Liver (tissue), 9 donors: Measurements from ENCODE around the gene OR2D3. TPM values are rescaled to one million over a fixed set of nuclear protein-coding genes. Genes with fewer than 3 reads are reported as not detected.

Experiments used
- DNase-seq: peaks from one replicate; pipeline ENCODE4 v3.0.0-alpha.2; 2017; ENCODE audit warnings: low spot score
- H3K27ac ChIP-seq, 2 donors: one replicate each; pipeline ENCODE4 v1.7.0; 2013; ENCODE audit warnings: inconsistent platforms in 2 of 2, low read length in 2 of 2, control low read depth in 1 of 2, low read depth in 1 of 2, mild to moderate bottlenecking in 1 of 2
- H3K27me3 ChIP-seq, 4 donors: one replicate each; pipeline versions ENCODE4 v1.6.1 to v1.7.0; 2013; ENCODE audit warnings: low read length in 3 of 4, inconsistent platforms in 1 of 4, mild to moderate bottlenecking in 1 of 4, moderate library complexity in 1 of 4; ENCODE audit not compliant: control insufficient read depth in 4 of 4, insufficient read depth in 4 of 4
- H3K36me3 ChIP-seq, 4 donors: one replicate each; pipeline versions ENCODE4 v1.6.1 to v1.7.0; 2013; ENCODE audit warnings: low read length in 3 of 4, mild to moderate bottlenecking in 3 of 4, low read depth in 1 of 4, moderate library complexity in 1 of 4; ENCODE audit not compliant: control insufficient read depth in 4 of 4, insufficient read depth in 3 of 4
- H3K4me1 ChIP-seq, 4 donors: one replicate each; pipeline versions ENCODE4 v1.6.1 to v1.7.0; 2013; ENCODE audit warnings: low read length in 3 of 4, mild to moderate bottlenecking in 3 of 4, moderate library complexity in 1 of 4; ENCODE audit not compliant: control insufficient read depth in 4 of 4, insufficient read depth in 4 of 4
- H3K4me3 ChIP-seq, 3 donors: one replicate each; pipeline versions ENCODE4 v1.6.1 to v1.7.0; 2013; ENCODE audit warnings: low read length in 3 of 3, control low read depth in 1 of 3, low read depth in 1 of 3, mild to moderate bottlenecking in 1 of 3
- H3K9ac ChIP-seq, 2 donors: one replicate each; pipeline ENCODE4 v1.7.0; 2013; ENCODE audit warnings: low read length in 2 of 2, mild to moderate bottlenecking in 2 of 2, moderate library complexity in 2 of 2, control low read depth in 1 of 2, low read depth in 1 of 2
- H3K9me3 ChIP-seq, 4 donors: one replicate each; pipeline versions ENCODE4 v1.6.1 to v1.7.0; 2013; ENCODE audit warnings: low read length in 3 of 4; ENCODE audit not compliant: control insufficient read depth in 4 of 4
- ATF3 ChIP-seq: IDR thresholded peaks from 2 replicates; pipeline ENCODE4 v1.6.1; 2016; ENCODE audit warnings: antibody characterized with exemption
- EGR1 ChIP-seq, 2 donors: IDR thresholded peaks; 2 replicates each; pipeline ENCODE4 v1.6.1; 2016 to 2018; ENCODE audit warnings: antibody characterized with exemption in 2 of 2, low read depth in 2 of 2
- FOXA1 ChIP-seq: IDR thresholded peaks from 2 replicates; pipeline ENCODE4 v1.6.1; 2016; ENCODE audit warnings: antibody characterized with exemption
- GABPA ChIP-seq, 2 donors: IDR thresholded peaks in 1 of 2; conservative IDR thresholded peaks in 1 of 2; 2 replicates each; pipeline ENCODE4 v1.6.1; 2016; ENCODE audit warnings: antibody characterized with exemption in 2 of 2, mild to moderate bottlenecking in 1 of 2, moderate library complexity in 1 of 2
- HNF4A ChIP-seq, 2 donors: conservative IDR thresholded peaks; 2 replicates each; pipeline ENCODE4 v1.6.1; 2016; ENCODE audit warnings: antibody characterized with exemption in 2 of 2, mild to moderate bottlenecking in 2 of 2
- HNF4G ChIP-seq: IDR thresholded peaks from 2 replicates; pipeline ENCODE4 v1.6.1; 2016; ENCODE audit warnings: antibody characterized with exemption
- JUND ChIP-seq, 2 donors: IDR thresholded peaks; 2 replicates each; pipeline ENCODE4 v1.6.1; 2016; ENCODE audit warnings: antibody characterized with exemption in 2 of 2
- MAX ChIP-seq: IDR thresholded peaks from 2 replicates; pipeline ENCODE4 v1.6.1; 2016; ENCODE audit warnings: antibody characterized with exemption
- NR2F2 ChIP-seq: IDR thresholded peaks from 2 replicates; pipeline ENCODE4 v1.6.1; 2016; ENCODE audit warnings: antibody characterized with exemption
- REST ChIP-seq: IDR thresholded peaks from 2 replicates; pipeline ENCODE4 v1.6.1; 2016; ENCODE audit warnings: antibody characterized with exemption, mild to moderate bottlenecking
- RXRA ChIP-seq, 2 donors: IDR thresholded peaks; 2 replicates each; pipeline ENCODE4 v1.6.1; 2017 to 2018; ENCODE audit warnings: antibody characterized with exemption in 2 of 2, mild to moderate bottlenecking in 1 of 2
- SP1 ChIP-seq: IDR thresholded peaks from 2 replicates; pipeline ENCODE4 v1.6.1; 2018; ENCODE audit warnings: antibody characterized with exemption, mild to moderate bottlenecking
- TAF1 ChIP-seq: conservative IDR thresholded peaks from 2 replicates; pipeline ENCODE4 v1.6.1; 2016; ENCODE audit warnings: antibody characterized with exemption, mild to moderate bottlenecking
- YY1 ChIP-seq: IDR thresholded peaks from 2 replicates; pipeline ENCODE4 v1.6.1; 2016; ENCODE audit warnings: antibody characterized with exemption, mild to moderate bottlenecking
- ZBTB33 ChIP-seq: IDR thresholded peaks from 2 replicates; pipeline ENCODE4 v1.6.1; 2016; ENCODE audit warnings: antibody characterized with exemption
- WGBS: extraction: QIAGEN DNeasy Blood & Tissue Kit; methylation state at CpG from one replicate; pipeline ENCODE4 v1.1.7; 2013; 5-methylcytosine and 5-hydroxymethylcytosine counted together
- polyA plus RNA-seq, 2 donors: library from polyadenylated mRNA; stranded (reverse) in 1 of 2; unstranded in 1 of 2; fragments of 200-250 nt in 1 of 2; fragments of >200 nt in 1 of 2; fragmentation: Nextera tagmentation in 1 of 2; extraction: Ambion mirVana in 1 of 2; gene quantifications; one replicate each; pipeline versions ENCODE4 v1.2.1 to v1.2.3, GENCODE V29; 2013 to 2015
- total RNA-seq, 2 donors: library from RNA; depleted of rRNA; stranded (reverse); fragments of >200 nt; gene quantifications; one replicate each; pipeline ENCODE4 v1.2.3, GENCODE V29; 2014
- donor health status: healthy.
- donor health status: healthy.
- donor health status: healthy.
- donor health status: healthy.
- donor health status: healthy.

Gene OR2D3
- total and polyA plus RNA-seq, 4 donors: not detected

GRCh38 chr11:6889835-6890234 is 31.0 kb upstream of the OR2D3 start:
- TF ChIP-seq TAF1 (no peak), HNF4G (no peak)
- 72% methylated on average over 1 of the region's 1 CpG for WGBS

GRCh38 chr11:6892400-6892799 is 28.4 kb upstream of the OR2D3 start, which contains the start of gene OR2D2:
Gene OR2D2 (minus strand): TSS chr11:6892500. CDS start chr11:6892500, 0 bp downstream.
- Histone ChIP-seq H3K9me3 (no peaks in the 10 kb centered on the region), H3K9ac (no peak within 1 kb of the TSS), H3K36me3 (no peaks in the 10 kb centered on the region), H3K4me1 (no peaks in the 10 kb centered on the region), H3K4me3 (no peak within 1 kb of the TSS), H3K27ac (no peak within 1 kb of the TSS), H3K27me3 (peaks cover 0 to 3% (median 0%) of the 10 kb centered on the region in 4 donors)
- WGBS: 86% methylated on average over 2 of the region's 2 CpGs
- TF ChIP-seq ZBTB33 (no peak), MAX (no peak), EGR1 (IDR thresholded peaks at IDR 0.05; ENCODE audit: low read depth in 2 of 2) (no peak), SP1 (no peak), HNF4A (conservative IDR thresholded peaks at IDR 0.05) (no peak), GABPA (IDR thresholded peaks at IDR 0.05 in 1 of 2, conservative IDR thresholded peaks at IDR 0.05 in 1 of 2) (no peak), TAF1 (no peak), ATF3 (no peak), JUND (IDR thresholded peaks at IDR 0.05) (no peak), YY1 (no peak), HNF4G (no peak), NR2F2 (no peak), REST (no peak), FOXA1 (no peak), RXRA (IDR thresholded peaks at IDR 0.05) (no peak)
- DNase-seq: no peak

More at GRCh38 chr11:6889835-6890234, 31.0 kb upstream of the OR2D3 start:
- no peak overlapping the region for H3K9ac ChIP-seq
- no peak overlapping the region for H3K4me3 ChIP-seq
- no peak for DNase-seq
- H3K4me1 ChIP-seq: no peaks in the 10 kb centered on the region
- no peak overlapping the region for H3K27ac ChIP-seq
- no peaks in the 10 kb centered on the region for H3K36me3 ChIP-seq
- H3K9me3 ChIP-seq: no peaks in the 10 kb centered on the region
- peaks cover 0 to 7% (median 0%) of the 10 kb centered on the region in 4 donors for H3K27me3 ChIP-seq
